B cell (primary cell): ENCODE data around the gene LASP1. TPM values are rescaled to one million over a fixed set of nuclear protein-coding genes. Genes with fewer than 3 reads are reported as not detected.

ENCODE experiments used
- ATAC-seq: fragments of 200-7000 bp; cut with Tn5 transposase; one replicate; pipeline ENCODE4 v1.10.0; 2021; ENCODE audit warnings: low read depth, mild to moderate bottlenecking, moderate number of reproducible peaks, moderate library complexity
- CTCF ChIA-PET: fragments of 350-600 bp; sonication (Branson Sonifier 250); formaldehyde crosslinking; loops from one replicate; lab custom pipeline; 2021; ENCODE audit warnings: antibody characterized with exemption, inconsistent platforms; lab: Charles Lee
- POLR2A ChIA-PET: fragments of 350-600 bp; sonication (Branson Sonifier 250); formaldehyde crosslinking; loops from one replicate; lab custom pipeline; 2021; ENCODE audit warnings: antibody characterized with exemption; lab: Charles Lee
- DNase-seq: peaks from one replicate; pipeline ENCODE4 v3.0.0; 2013
- H2AFZ ChIP-seq: 2 replicates; pipeline ENCODE4 v1.6.1; 2012; ENCODE audit warnings: mild to moderate bottlenecking, low read depth, low read length; ENCODE audit not compliant: insufficient read depth, poor library complexity, severe bottlenecking
- H3K27ac ChIP-seq, 2 donors: 1 replicate in 1 of 2; 2 replicates in 1 of 2; pipeline ENCODE4 v1.5.1; 2012 to 2013; ENCODE audit warnings: low read length in 2 of 2, mild to moderate bottlenecking in 2 of 2, moderate library complexity in 1 of 2
- H3K27me3 ChIP-seq, 4 experiments: fragments of 200-600 bp in 1 of 4; sonication (generic) in 1 of 4; replicated peaks in 1 of 4; 1 replicate in 2 of 4; 2 replicates in 2 of 4; pipeline versions ENCODE4 v1.6.1 to v1.7.0; 2013 to 2016; ENCODE audit warnings: low read length in 3 of 4, mild to moderate bottlenecking in 2 of 4, mixed read lengths in 1 of 4, moderate library complexity in 1 of 4; ENCODE audit not compliant: insufficient read depth in 4 of 4, control insufficient read depth in 3 of 4; ENCODE audit errors: control extremely low read depth in 1 of 4
- H3K36me3 ChIP-seq, 2 experiments: replicated peaks in 1 of 2; 1 replicate in 1 of 2; 2 replicates in 1 of 2; pipeline versions ENCODE4 v1.6.1 to v1.7.1; 2013; ENCODE audit warnings: low read length in 1 of 2; ENCODE audit not compliant: insufficient read depth in 2 of 2, control insufficient read depth in 1 of 2; ENCODE audit errors: control extremely low read depth in 1 of 2, extremely low read depth in 1 of 2
- H3K4me1 ChIP-seq, 2 donors: fragments of 200-600 bp in 1 of 2; sonication (generic) in 1 of 2; 1 replicate in 1 of 2; 2 replicates in 1 of 2; pipeline versions ENCODE4 v1.5.1 to v1.6.1; 2013 to 2017; ENCODE audit warnings: low read length in 2 of 2; ENCODE audit not compliant: control insufficient read depth in 2 of 2, insufficient read depth in 2 of 2
- H3K4me2 ChIP-seq: replicated peaks from 2 replicates; pipeline ENCODE3; 2012; ENCODE audit warnings: mild to moderate bottlenecking, low read depth, low read length; ENCODE audit not compliant: poor library complexity, severe bottlenecking
- H3K4me3 ChIP-seq, 5 experiments: fragments of 200-600 bp in 1 of 5; sonication (generic) in 1 of 5; 1 replicate in 3 of 5; 2 replicates in 2 of 5; pipeline versions ENCODE4 v1.5.1 to v1.7.0; 2011 to 2016; ENCODE audit warnings: low read length in 4 of 5, mild to moderate bottlenecking in 4 of 5, low read depth in 2 of 5, control low read depth in 1 of 5, moderate library complexity in 1 of 5; ENCODE audit not compliant: insufficient read depth in 1 of 5; ENCODE audit errors: control extremely low read depth in 1 of 5, extremely low read depth in 1 of 5
- H3K79me2 ChIP-seq: fragments of 200-600 bp; sonication (generic); one replicate; pipeline ENCODE4 v1.6.0; 2016; ENCODE audit warnings: low read length; ENCODE audit not compliant: control insufficient read depth, insufficient read depth
- H3K9ac ChIP-seq: fragments of 200-600 bp; sonication (generic); 2 replicates; pipeline ENCODE4 v1.6.1; 2017; ENCODE audit warnings: mild to moderate bottlenecking, low read length, moderate library complexity
- H3K9me3 ChIP-seq, 3 donors: one replicate each; pipeline versions ENCODE4 v1.6.1 to v1.7.1; 2013; ENCODE audit warnings: low read length in 2 of 3; ENCODE audit not compliant: control insufficient read depth in 2 of 3, insufficient read depth in 1 of 3; ENCODE audit errors: control extremely low read depth in 1 of 3
- H4K20me1 ChIP-seq: 2 replicates; pipeline ENCODE4 v1.6.0; 2012; ENCODE audit warnings: mild to moderate bottlenecking, low read length; ENCODE audit not compliant: insufficient read depth, control insufficient read depth, poor library complexity, severe bottlenecking
- H3K27ac Mint-ChIP-seq: one replicate; pipeline ENCODE4 v1.8.0; 2021; ENCODE audit warnings: mixed read lengths
- H3K27me3 Mint-ChIP-seq: one replicate; pipeline ENCODE4 v1.8.0; 2021; ENCODE audit warnings: mixed read lengths
- H3K4me1 Mint-ChIP-seq: one replicate; pipeline ENCODE4 v1.8.0; 2021; ENCODE audit warnings: mixed read lengths
- H3K4me3 Mint-ChIP-seq: one replicate; pipeline ENCODE4 v1.8.0; 2021; ENCODE audit warnings: mixed read lengths
- H3K9me3 Mint-ChIP-seq: one replicate; pipeline ENCODE4 v1.8.0; 2022; ENCODE audit warnings: mixed read lengths; ENCODE audit not compliant: insufficient read depth
- CTCF ChIP-seq: fragments of 200-600 bp; IDR thresholded peaks from one replicate; pipeline ENCODE4 v1.8.0; 2022; ENCODE audit warnings: antibody characterized with exemption, mild to moderate bottlenecking
- EZH2 ChIP-seq: IDR thresholded peaks from 2 replicates; pipeline ENCODE4 v1.6.1; 2012; ENCODE audit warnings: borderline replicate concordance, low read depth, mild to moderate bottlenecking, moderate library complexity, low read length; ENCODE audit not compliant: insufficient read depth, poor library complexity, severe bottlenecking
- WGBS: methylation state at CpG from one replicate; pipeline ENCODE4 v1.1.5; 2013; ENCODE audit warnings: missing lambda C conversion rate; ENCODE audit not compliant: insufficient coverage; 5-methylcytosine and 5-hydroxymethylcytosine counted together
- intact Hi-C: fragments of 100-400 bp; cut with micrococcal nuclease; formaldehyde crosslinking; loops from one replicate; pipeline ENCODE4 v1.10.0; 2022
- polyA plus RNA-seq: library from polyadenylated mRNA; depleted of rRNA; stranded (reverse); fragments of >200 nt; gene quantifications from 2 replicates; pipeline ENCODE4 v1.2.3, GENCODE V29; 2012
- total RNA-seq, 2 donors: library from RNA; stranded (reverse); fragments of 120-200 nt in 1 of 2; gene quantifications; 1 replicate in 1 of 2; 2 replicates in 1 of 2; pipeline versions ENCODE4 v1.2.3 to v1.2.4, GENCODE V29; 2013 to 2022

The LASP1 gene
- total and polyA plus RNA-seq, 2 donors (not counting 1 experiment from before 2014, with no cell fraction given) = 51.6 to 125 TPM

GRCh38 chr17:38870259-38871165 is 654 bp downstream of the LASP1 start:
- Histone ChIP-seq H3K4me3 (peak overlapping the region; percentile 91 to 100 (median 100)), H3K27ac (peak overlapping the region; percentile 74 to 87), H3K4me1 (peaks cover 50 to 66% of the 10 kb centered on the region in 2 donors), H2AFZ (peak overlapping the region; percentile 76), H3K79me2 (peaks cover 55% of the 10 kb centered on the region), H3K4me2 (peak overlapping the region; percentile 97), H3K36me3 (peaks cover 0 to 10% of the 10 kb centered on the region in 2 experiments), H3K9ac (peak overlapping the region; percentile 99), H3K9me3 (no peaks in the 10 kb centered on the region), H4K20me1 (peaks cover 53% of the 10 kb centered on the region), H3K27me3 (no peaks in the 10 kb centered on the region)
- intact Hi-C loops = loop anchor here (1.0 kb wide), 1 partner anchor 118 kb away; the partner anchor contains the start of gene PSMB3
- no peaks in the 10 kb centered on the region for H3K9me3 Mint-ChIP-seq
- ChIA-PET CTCF (interaction anchor here (1.0 to 5.5 kb wide), 14 partner anchors 10 to 294 kb away, joined by 3 to 50 read pairs (median 4); partner anchors contain the start of genes PIP4K2B and RPL23), POLR2A (interaction anchor here (0.6 to 4.8 kb wide), 15 partner anchors 9 to 283 kb away, joined by 3 to 91 read pairs (median 5); partner anchors contain the start of genes LASP1NB, MLLT6 and RPL23)
- TF ChIP-seq EZH2 = no peak
- no peak for TF ChIP-seq CTCF
- DNase-seq = peak; percentile 75
- no peaks in the 10 kb centered on the region for H3K27me3 Mint-ChIP-seq
- H3K4me1 Mint-ChIP-seq = peaks cover 63% of the 10 kb centered on the region
- peak overlapping the region; percentile 99 for H3K27ac Mint-ChIP-seq
- WGBS = 0% methylated on average over 32 of the region's 56 CpGs
- peak overlapping the region; percentile 99 for H3K4me3 Mint-ChIP-seq
- ATAC-seq = peak; percentile 37
